Stimulated activated CD8-positive, alpha-beta memory T cell treated with anti-CD3 and anti-CD28 coated beads, Interleukin-12 subunit alpha, Interleukin-12 subunit beta, amount 100 ng/mL, for 24 hours (primary cell): ENCODE data around the gene OTOF.

Experiments used
- DNase-seq: peaks from one replicate; pipeline ENCODE4 v3.0.0-alpha.2; 2020; ENCODE audit errors: extremely low read depth

Gene OTOF

DNA sequence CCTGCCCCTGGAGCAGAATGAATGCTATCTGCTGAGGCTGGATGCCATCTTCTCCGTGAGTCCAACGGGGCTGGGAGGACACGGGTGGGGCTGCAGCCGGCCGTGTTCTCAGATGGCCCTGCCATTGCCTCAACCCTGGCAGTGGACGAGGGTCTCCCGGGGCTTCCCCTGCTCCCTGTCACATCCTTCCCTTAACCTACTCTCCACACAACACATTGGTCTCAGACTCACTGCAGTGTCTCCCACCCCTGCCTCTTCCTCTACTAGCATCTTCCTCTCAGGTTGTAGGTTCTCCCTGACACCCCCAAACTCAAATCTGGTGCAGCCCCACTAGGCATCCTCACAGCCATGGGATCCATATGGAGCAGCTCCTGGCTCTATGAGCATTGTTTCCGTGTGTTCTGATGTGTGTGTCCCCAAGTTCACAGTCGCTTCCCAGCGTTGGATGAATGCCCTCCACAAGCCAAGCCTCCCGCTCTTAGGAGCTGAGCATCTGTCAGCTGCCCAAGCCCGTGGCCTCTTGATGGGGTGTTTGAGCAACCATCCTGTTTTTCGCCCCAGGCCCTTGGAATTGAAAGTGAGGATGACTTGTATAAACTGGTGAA lies 27.8 kb downstream of the OTOF start:
- DNase-seq: no peak

DNA sequence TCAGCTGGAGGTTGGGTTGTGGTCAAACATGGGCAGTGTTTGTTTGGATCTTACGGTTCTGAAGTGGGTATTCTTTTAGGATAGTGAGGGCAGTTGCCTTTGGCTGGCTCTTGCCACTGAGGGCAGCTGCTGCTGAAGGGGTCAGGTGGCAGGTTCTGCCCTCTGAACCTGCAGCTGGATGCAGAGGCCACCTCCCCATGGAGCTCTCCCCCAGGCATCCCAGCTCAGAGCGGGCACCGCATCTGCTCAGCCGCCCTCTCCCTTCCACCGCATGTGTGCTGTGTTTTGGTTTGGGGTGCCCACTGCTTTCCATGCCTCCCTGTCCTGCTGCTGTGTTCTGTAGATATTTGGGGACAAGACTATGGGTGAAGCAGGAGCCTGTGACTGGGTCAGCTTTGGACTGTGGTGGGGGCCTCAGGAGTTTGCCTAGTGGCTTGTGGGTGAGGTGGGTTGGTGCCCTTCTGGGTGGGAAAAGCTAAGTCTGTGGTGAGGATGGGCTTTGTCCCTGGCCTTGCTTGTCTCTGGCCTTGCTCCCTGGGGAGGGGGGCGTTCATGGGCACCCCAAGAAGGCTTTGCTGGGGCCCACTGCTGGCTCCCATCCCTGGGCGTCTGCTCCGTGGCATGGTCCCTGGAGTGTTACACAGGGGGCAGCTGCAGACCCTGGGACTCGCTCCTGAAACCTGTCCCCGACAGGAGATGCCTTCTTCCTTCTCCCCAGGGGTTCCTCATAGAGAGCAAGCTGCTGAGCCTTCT lies 28.5 kb downstream of the OTOF start:
- no peak for DNase-seq

DNA sequence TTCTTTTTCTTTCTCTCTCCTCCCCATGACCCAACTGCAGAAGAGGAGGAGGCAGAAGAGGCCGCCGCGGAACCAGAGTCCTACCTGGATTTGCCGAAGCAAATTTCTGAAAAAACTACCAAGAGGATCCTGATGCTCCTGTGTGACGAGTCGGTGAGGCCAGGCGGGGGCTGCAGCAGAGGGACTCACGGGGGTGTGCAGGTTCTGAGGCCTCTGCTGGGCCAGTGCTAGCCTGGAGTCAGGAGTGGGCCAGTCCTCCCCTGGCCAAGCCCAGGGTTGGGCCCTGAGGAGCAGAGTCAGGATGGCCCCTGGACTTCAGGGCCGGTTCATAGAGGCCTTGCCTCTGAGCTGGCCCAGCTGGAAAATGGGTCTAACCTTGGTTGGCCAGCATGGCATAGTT lies 29.3 kb downstream of the OTOF start:
- no peak for DNase-seq

DNA sequence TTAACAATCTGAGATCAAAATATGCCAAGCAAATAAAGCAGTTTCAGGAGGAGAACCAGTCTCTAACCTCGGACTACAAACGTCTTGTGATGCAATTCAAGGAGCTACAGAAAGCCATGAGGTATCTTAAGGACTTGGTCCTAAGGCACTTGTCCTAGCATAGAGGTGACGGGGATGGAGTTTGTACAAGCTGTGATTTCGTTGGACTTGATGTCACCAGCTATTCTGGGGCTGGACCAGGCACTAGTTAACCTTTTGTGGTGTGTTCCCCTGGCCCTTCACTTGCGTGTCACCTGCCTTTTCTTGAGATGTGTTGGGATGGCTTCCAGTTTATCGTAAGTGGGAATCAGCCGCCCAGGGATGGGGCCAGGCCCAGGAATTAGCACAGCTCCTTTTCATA lies 33.7 kb downstream of the OTOF start:
- DNase-seq: no peak

DNA sequence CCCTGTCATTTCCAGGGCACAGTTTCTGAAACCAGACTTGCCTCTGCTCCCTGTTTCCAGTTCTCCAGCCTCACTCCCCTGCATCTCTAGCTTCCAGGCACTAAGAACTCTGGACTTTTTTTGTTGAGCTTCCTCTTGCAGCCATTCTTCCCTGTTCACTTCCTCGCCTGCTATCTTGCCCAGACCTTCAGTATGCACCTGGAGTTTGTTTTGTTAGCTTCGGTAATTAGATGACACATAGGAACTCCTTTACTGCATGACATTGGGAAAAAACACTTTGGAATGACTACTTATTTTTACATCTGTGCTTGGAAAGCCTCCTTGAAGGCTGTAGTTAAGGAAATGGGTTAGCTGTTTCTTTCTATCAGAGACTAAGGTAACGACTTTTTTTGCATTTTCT lies 35.2 kb downstream of the OTOF start:
- no peak for DNase-seq

DNA sequence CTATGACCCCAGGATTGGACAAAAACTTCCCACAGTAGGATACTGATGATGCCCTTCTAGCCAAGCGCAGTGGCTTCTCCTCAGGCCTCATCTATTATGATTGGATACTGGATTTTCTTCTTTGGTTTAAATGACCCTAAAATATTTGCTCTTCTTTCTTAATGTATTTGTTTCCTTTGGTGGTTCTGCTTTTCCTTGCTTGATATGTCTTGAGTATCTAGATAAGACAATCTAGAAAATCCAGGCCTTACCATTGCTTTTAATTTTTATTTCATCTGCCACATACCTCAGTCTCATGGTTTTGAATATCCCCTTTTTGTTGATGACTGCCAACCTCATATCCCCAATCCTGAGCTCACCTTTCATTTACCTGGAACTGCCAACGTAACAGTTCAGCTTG lies 35.6 kb downstream of the OTOF start:
- no peak for DNase-seq

DNA sequence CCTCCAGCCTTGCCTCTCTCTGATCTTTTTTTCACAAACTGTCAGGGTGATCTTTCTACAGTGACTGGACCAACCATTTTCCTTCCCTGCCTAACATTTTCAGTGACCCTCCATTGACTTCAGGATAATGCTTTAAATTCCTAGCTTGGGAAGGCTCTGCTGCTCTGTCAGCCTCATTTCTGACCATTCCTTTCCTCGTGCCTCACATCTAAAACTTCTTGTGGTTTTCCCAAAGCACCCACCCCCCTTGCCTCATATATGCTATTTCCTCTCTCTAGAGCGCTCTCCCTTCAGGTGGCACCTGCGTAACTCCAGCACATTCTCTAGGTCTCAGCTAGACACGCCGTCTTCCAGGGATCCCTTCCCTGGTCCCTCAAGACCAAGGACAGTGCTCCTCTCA lies 39.0 kb downstream of the OTOF start:
- DNase-seq: no peak

DNA sequence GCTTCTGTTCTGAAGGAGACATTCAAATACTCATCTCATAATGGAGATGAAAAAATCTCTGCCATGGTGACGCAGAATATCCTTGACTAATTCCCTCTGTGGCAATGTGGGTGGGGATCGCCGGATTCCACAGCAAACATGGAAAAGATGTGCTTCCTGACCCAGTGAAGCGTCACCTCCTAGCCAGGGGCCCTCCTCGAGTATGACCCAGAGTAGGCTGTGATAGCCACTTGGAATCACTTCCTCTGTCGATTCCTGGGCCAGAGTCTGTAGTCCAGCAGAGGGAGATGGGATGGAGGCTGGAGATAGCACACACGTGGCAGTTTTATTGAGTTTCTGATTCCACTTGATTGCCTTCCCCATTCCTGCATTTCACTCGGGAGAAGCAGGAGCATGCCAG lies 39.4 kb downstream of the OTOF start:
- no peak for DNase-seq

DNA sequence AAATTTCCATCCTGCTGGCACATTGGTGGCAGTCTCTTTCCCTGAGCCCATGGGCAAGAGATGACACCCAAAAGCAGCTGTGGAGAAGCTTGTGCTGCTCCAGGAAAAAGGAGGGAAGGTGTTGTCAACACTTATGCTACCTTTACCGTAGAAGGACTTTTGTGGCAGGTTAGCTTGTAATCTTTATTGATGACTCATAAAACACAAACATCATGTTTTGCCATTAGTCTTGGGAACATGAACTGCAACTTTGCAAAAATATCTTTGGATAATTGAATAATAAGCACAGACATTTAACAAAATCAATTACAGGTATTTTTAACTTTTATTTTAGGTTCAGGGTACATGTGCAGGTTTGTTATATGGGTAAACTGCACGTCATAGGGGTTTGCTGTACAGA lies 42.8 kb downstream of the OTOF start:
- no peak for DNase-seq

DNA sequence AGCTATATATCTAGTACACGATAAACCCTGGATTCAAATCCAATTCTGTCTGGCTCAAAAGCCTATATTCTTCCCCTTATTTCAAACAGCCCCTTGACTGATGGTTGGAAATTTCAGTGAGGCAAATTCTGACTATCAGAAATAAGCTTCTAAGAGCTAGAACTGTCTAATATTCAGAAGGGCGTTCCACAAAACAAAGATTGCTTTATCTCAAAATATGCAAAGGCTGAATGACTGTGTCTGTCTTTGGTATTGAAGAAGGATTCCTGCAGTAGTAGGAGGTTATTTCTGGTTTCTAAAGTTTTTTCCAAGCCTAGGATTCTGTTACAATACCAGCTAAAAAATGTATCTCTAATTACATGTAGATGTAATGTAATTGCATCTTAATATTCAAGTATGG lies 45.1 kb downstream of the OTOF start:
- no peak for DNase-seq

DNA sequence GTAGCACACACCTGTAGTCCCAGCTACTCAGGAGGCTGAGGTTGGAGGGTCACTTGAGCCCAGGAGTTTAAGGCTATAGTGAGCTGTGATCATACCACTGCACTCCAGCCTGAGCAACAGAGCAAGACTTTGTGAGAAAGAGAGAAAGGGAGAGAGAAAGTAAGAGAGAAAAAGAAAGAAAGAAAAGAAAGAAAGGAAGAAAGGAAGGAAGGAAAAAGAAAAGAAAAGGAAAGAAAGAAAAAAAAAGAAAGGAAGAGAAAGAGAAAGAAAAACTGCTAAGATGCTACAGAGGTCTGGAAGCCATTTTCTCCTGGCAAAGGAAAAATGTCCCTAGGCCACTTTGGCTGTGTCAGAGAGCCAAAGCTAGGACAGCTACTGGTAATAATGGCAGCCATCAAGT lies 45.6 kb downstream of the OTOF start:
- DNase-seq: no peak

DNA sequence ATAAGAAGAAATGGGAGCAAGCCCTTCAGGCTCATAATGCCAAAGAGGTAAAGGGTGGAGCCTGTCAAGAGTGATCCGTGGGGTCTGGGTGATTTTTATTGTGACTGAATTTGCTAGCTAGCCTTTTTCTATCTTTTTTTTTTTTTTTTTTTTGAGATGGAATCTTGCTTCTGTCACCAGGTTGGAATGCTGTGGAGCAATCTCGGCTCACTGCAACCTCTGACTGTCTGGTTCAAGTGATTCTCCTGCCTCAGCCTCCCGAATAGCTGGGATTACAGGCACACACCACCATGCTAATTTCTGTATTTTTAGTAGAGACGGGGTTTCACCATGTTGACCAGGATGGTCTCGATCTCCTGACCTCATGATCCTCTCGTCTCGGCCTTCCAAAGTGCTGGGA lies 47.1 kb downstream of the OTOF start:
- DNase-seq: no peak

DNA sequence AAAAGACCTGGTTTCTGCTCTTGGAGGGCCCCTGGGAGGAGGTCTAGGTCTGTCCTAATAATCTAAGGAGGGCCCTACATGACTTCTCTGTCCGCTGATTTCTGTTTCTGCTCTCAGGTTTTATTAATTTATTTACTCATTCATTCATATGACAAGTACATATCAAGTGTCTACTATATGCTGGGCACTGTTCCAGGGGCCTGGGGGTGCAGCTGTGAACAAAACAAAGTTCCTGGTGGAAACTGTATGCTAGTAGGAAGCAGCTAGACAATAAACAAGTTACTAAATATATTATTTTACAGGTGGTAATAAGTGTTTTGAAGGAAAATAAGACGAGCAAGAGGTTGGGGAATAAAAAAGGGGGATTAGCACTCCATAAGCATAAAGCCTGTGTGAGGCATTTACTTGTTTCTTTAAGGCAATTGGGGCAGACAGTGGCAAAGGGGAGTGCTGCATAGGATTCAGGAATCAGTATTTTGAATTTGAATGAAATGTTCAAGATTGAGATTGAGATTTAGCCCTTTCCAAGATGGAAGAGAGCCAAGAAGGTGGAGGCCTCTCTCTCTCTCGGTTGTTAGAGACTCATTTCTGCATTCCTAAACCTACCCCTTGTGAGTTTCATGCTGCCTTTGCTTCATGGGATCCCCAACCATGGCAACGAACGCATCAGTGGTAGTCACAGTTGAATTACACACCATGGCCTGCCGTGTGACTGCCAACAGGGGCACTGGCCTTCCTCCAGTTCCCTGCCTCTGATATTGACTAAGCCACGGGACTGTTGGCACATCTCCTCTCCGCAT lies 47.9 kb downstream of the OTOF start:
- DNase-seq: no peak

DNA sequence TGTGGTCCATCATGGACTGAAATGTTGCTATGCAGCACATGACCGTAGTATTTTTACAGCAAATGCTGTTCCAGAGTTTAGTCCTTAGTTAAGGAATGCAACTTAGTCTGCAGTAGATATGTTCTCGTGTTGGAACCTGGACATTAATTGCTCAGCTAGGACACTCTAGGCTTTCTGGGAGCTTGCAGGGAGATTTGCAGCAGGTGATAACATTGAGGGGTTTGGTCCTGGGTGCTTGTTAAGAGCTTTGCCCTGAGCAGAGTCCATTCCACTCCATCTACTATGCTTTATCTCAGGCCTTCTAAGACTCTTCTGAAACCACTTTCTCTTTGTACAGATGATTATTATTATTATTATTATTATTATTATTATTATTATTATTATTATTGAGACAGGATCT lies 49.1 kb downstream of the OTOF start:
- DNase-seq: no peak

DNA sequence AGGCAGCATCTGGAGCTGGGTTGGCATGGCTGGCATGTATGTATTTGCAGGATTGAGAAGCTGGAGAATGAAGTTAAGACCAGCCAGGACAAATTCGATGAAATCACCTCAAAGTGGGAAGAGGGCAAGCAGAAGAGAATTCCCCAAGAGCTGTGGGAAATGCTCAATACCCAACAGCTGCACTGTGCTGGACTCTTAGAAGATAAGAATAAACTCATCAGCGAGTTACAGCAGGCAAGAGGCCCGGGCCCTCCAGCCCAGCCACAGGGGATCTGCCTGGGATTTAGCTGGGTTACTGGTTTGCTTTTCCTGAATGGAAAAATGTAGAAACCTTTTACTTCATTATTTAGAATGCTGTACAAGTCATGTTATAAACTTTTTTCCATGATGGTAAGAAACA lies 53.7 kb downstream of the OTOF start:
- DNase-seq: no peak

DNA sequence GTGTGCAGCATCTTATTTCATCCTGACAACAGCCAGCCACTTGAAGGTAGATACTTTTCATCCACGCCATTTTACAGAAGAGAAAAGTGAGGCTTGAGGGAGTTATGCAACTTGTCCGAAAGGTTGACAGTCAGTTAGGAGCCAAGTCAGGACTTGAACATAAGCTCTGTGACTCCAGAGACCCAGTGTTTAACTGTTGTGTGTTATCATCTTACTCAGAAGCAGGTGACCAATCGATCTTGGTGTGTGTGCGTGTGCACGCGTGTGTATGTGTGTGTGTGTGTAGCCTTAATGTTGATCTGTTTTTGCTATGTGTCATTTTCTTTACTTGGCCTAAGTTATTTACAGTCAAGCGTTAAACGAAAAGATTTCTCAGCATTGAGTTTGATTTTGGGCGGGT lies 54.2 kb downstream of the OTOF start:
- no peak for DNase-seq

DNA sequence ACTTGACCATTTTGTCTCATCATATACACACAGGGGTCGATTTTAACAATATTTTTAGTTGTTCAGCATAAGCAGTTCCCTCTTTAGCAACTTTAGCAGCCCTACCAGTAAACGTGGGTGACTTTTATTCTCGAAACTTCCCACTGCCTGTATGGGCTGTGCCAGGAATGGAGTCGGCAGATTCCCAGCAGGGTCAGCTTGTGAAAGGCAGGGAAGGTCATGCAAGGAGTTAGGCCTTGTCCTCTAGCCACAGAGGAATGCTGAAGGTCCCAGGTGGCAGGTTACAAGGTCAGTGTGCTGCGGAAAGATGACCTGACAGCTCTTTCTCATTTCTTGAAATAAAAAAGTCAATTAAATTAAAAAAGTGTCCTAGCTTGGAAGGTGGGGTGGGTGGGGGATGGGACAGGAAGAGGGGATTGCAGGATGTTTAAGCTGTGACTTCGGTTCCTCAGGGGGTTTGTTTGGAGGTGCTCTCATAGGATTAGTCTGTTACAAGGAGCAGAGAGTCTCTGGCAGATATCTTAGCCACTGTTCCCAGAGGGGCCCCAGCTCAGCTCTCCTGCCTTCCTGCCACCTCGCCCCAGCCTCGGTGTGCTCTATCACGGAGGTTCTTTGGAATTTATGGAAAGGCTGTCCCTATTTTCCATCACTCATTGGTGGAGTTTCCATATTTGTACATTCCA lies 54.8 kb downstream of the OTOF start:
- DNase-seq: no peak

DNA sequence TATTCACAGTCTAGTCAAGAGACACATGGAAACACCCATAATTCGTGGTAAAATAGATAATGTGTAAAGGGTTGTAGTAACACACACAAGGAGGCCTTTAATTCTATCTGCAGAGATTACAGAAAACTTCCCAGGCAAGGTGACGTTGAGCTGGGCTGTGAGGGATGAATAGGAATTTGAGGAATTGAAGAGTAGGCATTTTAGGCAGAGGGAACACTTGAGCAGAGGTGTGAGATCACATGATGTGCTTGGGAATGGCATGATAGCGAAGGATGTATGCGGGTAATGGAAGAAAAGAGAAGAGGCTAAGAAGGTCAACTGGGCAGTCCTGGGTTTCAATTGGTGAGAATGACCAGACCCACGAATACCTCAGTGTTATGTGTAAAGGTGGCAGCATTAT lies 56.0 kb downstream of the OTOF start:
- DNase-seq: no peak

DNA sequence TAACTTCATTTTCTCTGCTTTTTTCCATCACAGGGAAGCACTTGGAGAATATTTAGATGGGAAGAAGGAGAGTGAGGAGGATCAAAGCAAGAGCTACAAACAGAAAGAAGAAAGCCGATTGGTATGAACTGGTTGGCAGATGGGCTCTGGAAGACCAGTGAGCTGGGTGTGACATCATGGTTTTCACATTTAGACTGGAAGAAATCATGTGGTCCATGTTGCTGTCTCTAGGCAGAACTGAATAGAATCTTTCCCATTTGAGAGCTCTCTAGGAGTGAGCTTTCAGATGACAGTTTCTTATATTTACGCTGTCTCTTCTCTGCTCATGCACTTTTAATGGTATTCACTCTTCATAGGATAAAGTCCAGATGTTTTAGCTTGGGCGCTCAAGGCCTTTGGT lies 63.6 kb downstream of the OTOF start:
- no peak for DNase-seq

DNA sequence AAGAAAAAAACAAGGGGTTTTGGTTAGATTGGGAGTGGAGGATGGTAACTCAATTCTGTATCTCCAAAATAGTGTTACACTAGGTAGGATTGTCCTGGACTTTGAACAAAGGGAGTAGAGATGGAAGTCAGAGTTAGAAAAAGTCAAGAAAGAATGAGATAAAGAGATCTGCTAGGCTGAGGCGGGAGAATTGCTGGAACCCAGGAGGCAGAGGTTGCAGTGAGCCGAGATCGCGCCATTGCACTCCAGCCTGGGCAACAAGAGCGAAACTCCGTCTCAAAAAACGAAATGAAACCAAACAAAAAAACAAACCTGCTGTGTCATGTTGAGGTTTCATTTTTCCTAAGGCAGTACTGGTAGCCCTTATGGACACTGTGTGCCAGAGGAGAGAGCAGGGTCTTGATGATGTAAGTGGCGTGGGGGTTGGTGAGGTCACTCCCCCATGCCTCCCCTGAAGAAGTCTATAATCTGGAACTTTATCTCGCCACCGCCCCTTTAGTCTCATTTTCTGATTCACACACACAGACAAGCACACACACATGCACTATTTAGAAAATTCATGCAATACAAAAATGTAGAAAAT lies 65.7 kb downstream of the OTOF start:
- DNase-seq: no peak

DNA sequence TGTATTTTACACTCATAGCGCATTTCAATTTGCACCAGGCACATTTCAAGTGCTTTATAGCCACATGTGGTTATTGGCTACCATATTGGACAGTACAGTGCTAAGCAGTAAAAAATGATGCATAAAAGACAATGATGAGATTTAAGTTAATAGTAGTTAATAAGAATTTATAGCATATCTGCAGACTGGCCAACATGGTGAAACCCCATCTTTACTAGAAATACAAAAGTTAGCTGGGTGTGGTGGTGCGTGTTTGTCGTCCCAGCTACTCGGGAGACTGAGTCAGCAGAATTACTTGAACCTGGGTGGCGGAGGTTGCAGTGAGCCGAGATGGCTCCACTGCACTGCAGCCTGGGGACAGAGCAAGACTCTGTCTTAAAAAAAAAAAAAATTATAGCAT lies 66.5 kb downstream of the OTOF start:
- no peak for DNase-seq

DNA sequence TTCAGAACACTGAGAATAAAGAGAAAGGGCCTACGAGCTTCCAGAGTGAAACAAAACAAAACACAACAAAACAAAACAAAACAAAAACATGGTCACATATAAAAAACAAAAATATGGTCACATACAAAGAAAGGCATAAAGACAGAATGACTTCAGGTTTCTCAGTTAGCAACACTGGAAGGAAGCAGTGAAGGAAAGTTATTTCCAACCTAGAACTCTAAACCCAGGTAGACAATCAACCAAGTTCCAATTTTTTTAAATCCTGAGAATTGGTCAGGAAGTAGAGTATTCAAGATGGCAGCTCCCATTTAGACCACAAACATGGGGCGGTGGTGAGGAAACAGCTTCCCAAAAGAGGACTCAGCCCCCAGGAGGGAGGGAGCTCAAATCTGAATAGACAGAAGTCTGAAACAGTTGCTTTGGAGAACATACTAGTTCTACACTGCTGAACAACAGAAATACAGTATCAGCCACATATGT lies 67.1 kb downstream of the OTOF start:
- no peak for DNase-seq
